Right atrium auricular region (tissue), 2 donors: ENCODE data around the gene SEC22C. TPM values are rescaled to one million over a fixed set of nuclear protein-coding genes. Genes with fewer than 3 reads are reported as not detected.

Source experiments
- DNase-seq: peaks from one replicate; pipeline ENCODE4 v3.0.0-alpha.2; 2019; ENCODE audit warnings: low spot score
- H3K27ac ChIP-seq, 2 donors: fragments of 200-600 bp; sonication (generic); 1 replicate in 1 of 2; 2 replicates in 1 of 2; pipeline ENCODE4 v1.5.1; 2016 to 2019
- H3K27me3 ChIP-seq, 2 donors: fragments of 200-600 bp; sonication (generic); one replicate each; pipeline versions ENCODE4 v1.5.1 to v1.6.0; 2017 to 2019
- H3K36me3 ChIP-seq: fragments of 200-600 bp; sonication (generic); one replicate; pipeline ENCODE4 v1.5.1; 2016
- H3K4me1 ChIP-seq, 2 donors: fragments of 200-600 bp; sonication (generic); one replicate each; pipeline versions ENCODE4 v1.5.1 to v1.6.0; 2017 to 2019
- H3K4me3 ChIP-seq, 2 donors: fragments of 200-600 bp; sonication (generic); 1 replicate in 1 of 2; 2 replicates in 1 of 2; pipeline ENCODE4 v1.5.1; 2017 to 2019; ENCODE audit warnings: mild to moderate bottlenecking in 1 of 2, moderate library complexity in 1 of 2
- H3K9me3 ChIP-seq, 2 donors: fragments of 200-600 bp; sonication (generic); one replicate each; pipeline ENCODE4 v1.5.1; 2019
- CTCF ChIP-seq, 2 donors: fragments of 200-600 bp; sonication (generic); IDR thresholded peaks; one replicate each; pipeline ENCODE4 v1.5.1; 2019; ENCODE audit warnings: antibody characterized with exemption in 2 of 2
- total RNA-seq, 2 donors: library from RNA; depleted of rRNA; stranded (reverse); fragments of >200 nt; gene quantifications; one replicate each; pipeline ENCODE4 v1.1.0, GENCODE V29; 2016

The SEC22C gene
- total RNA-seq, 2 donors from 2014 or later, result 32.3 to 36.2 TPM

GRCh38 chr3:42501681-42502428 is 79.9 kb downstream of the SEC22C start:
- Histone ChIP-seq H3K27me3 (no peaks in the 10 kb centered on the region), H3K9me3 (no peaks in the 10 kb centered on the region), H3K36me3 (no peaks in the 10 kb centered on the region), H3K4me1 (peaks cover 0 to 24% of the 10 kb centered on the region in 2 donors), H3K27ac (peak overlapping the region in 1 of 2 donors; percentile 60), H3K4me3 (peak overlapping the region; percentile 39 to 60)
- peak; percentile 67 for DNase-seq
- peak; percentile 35 to 85 for TF ChIP-seq CTCF (IDR thresholded peaks at IDR 0.05)

- TF ChIP-seq CTCF (IDR thresholded peaks at IDR 0.05), result no peak
- Histone ChIP-seq H3K36me3 (no peaks in the 10 kb centered on the region), H3K9me3 (no peaks in the 10 kb centered on the region), H3K27ac (peak overlapping the region in 1 of 2 donors; percentile 60), H3K4me3 (peak overlapping the region in 1 of 2 donors; percentile 60), H3K4me1 (peaks cover 0 to 23% of the 10 kb centered on the region in 2 donors), H3K27me3 (no peaks in the 10 kb centered on the region)
- peak; percentile 57 for DNase-seq
Observed at GRCh38 chr3:42501321-42501680, 80.5 kb downstream of the SEC22C start.

DNA sequence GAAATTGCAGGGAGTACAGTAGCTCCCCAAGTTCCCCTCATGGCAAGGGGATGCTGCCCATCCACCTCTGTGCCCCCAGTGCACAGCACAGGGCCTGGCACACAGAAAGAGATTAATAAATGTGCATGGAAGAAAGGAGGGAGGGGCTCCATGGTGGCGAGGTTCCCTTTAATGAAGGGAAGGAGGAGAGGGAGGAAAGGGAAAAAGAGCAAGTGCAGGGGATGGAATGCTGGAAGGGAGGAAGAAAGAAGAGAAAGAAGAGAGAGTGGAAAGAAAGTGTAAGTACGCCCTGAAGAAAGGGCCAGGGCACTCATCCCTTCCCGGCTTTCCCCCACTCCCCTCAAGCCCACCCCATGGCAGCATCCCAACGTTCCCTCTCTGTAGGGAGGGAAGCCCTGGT is 80.9 kb downstream of the SEC22C start:
- no peaks in the 10 kb centered on the region for H3K36me3 ChIP-seq
- no peaks in the 10 kb centered on the region for H3K9me3 ChIP-seq
- H3K4me3 ChIP-seq, result no peak overlapping the region
- DNase-seq, result peak; percentile 13
- TF ChIP-seq CTCF (IDR thresholded peaks at IDR 0.05), result no peak
- no peak overlapping the region for H3K27ac ChIP-seq
- peaks cover 0 to 23% of the 10 kb centered on the region in 2 donors for H3K4me1 ChIP-seq
- no peaks in the 10 kb centered on the region for H3K27me3 ChIP-seq

GRCh38 chr3:42500091-42500490 is 81.7 kb downstream of the SEC22C start:
- no peak for TF ChIP-seq CTCF (IDR thresholded peaks at IDR 0.05)
- no peaks in the 10 kb centered on the region for H3K36me3 ChIP-seq
- no peak overlapping the region for H3K4me3 ChIP-seq
- no peak overlapping the region for H3K27ac ChIP-seq
- no peaks in the 10 kb centered on the region for H3K27me3 ChIP-seq
- peak; percentile 28 for DNase-seq
- no peaks in the 10 kb centered on the region for H3K9me3 ChIP-seq
- peaks cover 0 to 23% of the 10 kb centered on the region in 2 donors for H3K4me1 ChIP-seq

- Histone ChIP-seq H3K36me3 (no peaks in the 10 kb centered on the region), H3K27ac (no peak overlapping the region), H3K4me3 (no peak overlapping the region), H3K4me1 (peaks cover 0 to 23% of the 10 kb centered on the region in 2 donors), H3K9me3 (no peaks in the 10 kb centered on the region), H3K27me3 (no peaks in the 10 kb centered on the region)
- peak; percentile 34 for DNase-seq
- TF ChIP-seq CTCF (IDR thresholded peaks at IDR 0.05), result no peak
Observed at GRCh38 chr3:42499478-42499871, 82.3 kb downstream of the SEC22C start.
